GM12875 (cell line): ENCODE results near the gene COL4A1.
A peak's percentile ranks its signal among the peaks of the same experiment; 100 is the strongest.

ENCODE experiments used
- H3K4me3 ChIP-seq: one replicate; pipeline ENCODE4 v1.5.1; 2011; ENCODE audit warnings: low read depth, low read length, control low read depth
- CTCF ChIP-seq: IDR thresholded peaks from 2 replicates; pipeline ENCODE4 v1.5.1; 2011; ENCODE audit warnings: low read depth, mild to moderate bottlenecking, control low read depth, inconsistent platforms, low read length, moderate library complexity, borderline replicate concordance; ENCODE audit not compliant: insufficient read depth

COL4A1 gene

GRCh38 chr13:110132225-110132982 is 174.6 kb downstream of the COL4A1 start:
- TF ChIP-seq CTCF: no peak
- no peak overlapping the region for H3K4me3 ChIP-seq

GRCh38 chr13:110131424-110131823 is 175.5 kb downstream of the COL4A1 start:
- no peak for TF ChIP-seq CTCF
- no peak overlapping the region for H3K4me3 ChIP-seq

GRCh38 chr13:110130431-110130830 is 176.5 kb downstream of the COL4A1 start:
- H3K4me3 ChIP-seq: no peak overlapping the region
- TF ChIP-seq CTCF: no peak

- no peak for TF ChIP-seq CTCF
These were observed 177.3 kb downstream of the COL4A1 start for GRCh38 chr13:110129539-110130186.

GRCh38 chr13:110129076-110129475 is 177.9 kb downstream of the COL4A1 start:
- TF ChIP-seq CTCF: no peak
- H3K4me3 ChIP-seq: no peak overlapping the region

More at GRCh38 chr13:110129539-110130186, 177.3 kb downstream of the COL4A1 start:
- H3K4me3 ChIP-seq: no peak overlapping the region

GRCh38 chr13:110128546-110128945 is 178.4 kb downstream of the COL4A1 start:
- H3K4me3 ChIP-seq: peak overlapping the region; percentile 2
- TF ChIP-seq CTCF: no peak
